HG03066 (cell line): ENCODE measurements around the gene OR3A2.
"Not testable (repeated sequence)": the region's sequence is repeated elsewhere in the genome, so short reads cannot be mapped to it uniquely, and the experiment has no call there.

ENCODE experiments used
- ATAC-seq: cut with Tn5 transposase; IDR thresholded peaks from one replicate; pipeline ENCODE4 v1.9.1; 2021; ENCODE audit warnings: low read depth; ENCODE audit not compliant: unreplicated experiment

The OR3A2 gene

DNA sequence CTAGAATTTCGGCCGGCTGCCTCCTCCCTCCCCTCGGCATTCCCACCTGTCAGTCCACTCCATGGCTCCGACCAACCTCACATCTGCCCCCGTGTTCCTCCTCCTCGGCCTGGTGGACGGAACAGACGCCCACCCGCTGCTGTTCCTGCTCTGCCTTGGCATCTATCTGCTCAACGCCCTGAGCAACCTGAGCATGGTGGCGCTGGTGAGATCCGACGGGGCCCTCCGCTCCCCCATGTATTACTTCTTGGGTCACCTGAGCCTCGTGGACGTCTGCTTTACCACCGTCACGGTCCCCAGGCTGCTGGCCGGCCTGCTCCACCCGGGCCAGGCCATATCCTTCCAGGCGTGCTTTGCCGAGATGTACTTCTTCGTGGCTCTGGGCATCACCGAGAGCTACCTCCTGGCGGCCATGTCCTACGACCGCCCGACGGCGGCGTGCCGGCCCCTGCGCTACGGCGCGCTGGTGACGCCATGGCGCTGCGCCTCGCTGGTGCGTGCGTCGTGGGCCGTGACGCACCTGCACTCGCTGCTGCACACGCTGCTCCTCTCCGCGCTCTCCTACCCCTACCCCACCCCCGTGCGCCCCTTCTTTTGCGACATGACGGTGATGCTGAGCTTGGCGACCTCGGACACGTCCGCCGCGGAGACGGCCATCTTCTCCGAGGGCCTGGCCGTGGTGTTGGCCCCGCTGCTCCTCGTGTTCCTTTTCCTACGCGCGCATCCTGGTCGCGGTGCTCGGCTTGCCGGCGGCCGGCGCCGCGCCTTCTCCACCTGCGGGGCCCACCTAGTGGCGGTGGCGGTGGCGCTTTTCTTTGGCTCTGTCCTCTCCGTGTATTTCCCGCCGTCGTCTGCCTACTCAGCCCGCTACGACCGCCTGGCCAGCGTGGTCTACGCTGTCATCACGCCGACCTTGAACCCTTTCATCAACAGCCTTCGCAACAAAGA is at the start of gene OR3A2:
Gene OR3A2, minus strand, starts transcription at position 440 of the 948 bp plus-strand sequence.
- ATAC-seq: no peak

- no peak for ATAC-seq
Observed at GRCh38 chr17:3433741-3434140, 47.6 kb upstream of the OR3A2 start, which contains the start of gene OR1E2. Gene OR1E2, minus strand, starts transcription at chr17:3433841. Its CDS starts 0 bp downstream, at chr17:3433841.

- not testable (repeated sequence) for ATAC-seq
Observed at GRCh38 chr17:3433215-3433614, 47.1 kb upstream of the OR3A2 start.

DNA sequence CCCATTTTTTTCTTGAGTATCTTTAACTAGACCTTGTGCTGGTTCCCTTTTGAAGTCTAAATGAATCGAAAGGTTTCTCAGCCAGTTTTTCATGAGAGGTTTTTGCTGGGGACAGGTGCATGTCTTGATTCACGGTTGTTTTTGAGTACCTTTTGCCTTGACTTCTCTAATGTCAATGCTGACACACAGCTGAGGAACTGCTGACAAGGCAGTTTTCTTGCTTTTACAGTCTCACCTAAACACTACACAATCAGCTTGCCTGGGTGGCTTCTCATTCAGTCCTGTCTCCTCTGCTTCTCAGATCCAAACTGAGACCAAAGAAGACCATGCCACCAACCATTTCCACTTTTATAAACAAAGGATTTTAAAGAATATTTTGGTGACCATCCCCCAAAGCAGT is 32.1 kb upstream of the OR3A2 start:
- ATAC-seq: no peak

- ATAC-seq: no peak
Observed at GRCh38 chr17:3415610-3416009, 29.5 kb upstream of the OR3A2 start.

DNA sequence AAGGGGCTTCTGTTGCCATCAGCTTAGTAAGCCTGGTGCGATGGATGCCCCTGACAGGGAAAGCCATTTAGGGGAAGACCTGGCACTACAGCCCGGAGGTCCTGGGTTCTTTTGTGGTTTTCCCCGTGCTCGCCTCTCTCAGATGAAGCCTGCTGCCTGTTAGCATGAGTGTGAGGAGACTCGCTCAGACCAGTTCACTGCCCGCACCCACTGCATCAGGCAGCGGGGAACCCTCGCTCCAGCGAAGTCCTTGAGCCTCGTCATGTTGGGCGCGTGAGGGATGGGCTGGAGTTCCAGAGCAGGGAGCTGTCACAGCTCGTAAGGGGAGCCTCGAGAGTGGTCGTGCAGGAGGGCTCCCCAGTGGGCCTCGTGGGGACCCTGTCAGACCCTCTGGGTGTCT is 26.1 kb upstream of the OR3A2 start:
- not testable (repeated sequence) for ATAC-seq

DNA sequence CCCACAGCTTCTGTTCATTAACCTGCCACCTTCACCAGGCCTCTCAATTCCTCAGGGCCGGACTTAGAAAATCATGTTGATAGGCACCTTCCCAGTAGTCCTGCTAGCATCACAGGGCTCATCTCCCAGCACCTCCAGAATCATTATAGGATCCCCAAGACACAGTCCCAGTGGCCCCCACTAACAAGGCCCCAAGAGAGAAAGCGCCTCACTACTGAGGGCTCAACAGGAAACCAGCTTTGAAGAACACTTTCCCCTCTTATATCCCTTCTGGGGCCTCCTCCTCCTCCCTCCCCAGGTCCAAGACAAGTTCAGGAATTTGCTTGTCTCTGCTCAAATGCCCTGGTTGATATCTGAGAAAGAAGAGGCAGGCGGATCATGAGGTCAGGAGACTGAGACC is 25.0 kb upstream of the OR3A2 start, which contains the start of gene OR3A3:
Gene OR3A3, plus strand, starts transcription at position 301 of the 400 bp plus-strand sequence.
- ATAC-seq: no peak

- ATAC-seq: not testable (repeated sequence)
Observed at GRCh38 chr17:3403856-3404255, 17.7 kb upstream of the OR3A2 start.

GRCh38 chr17:3401786-3402185 is 15.7 kb upstream of the OR3A2 start:
- ATAC-seq: no peak

- no peak for ATAC-seq
Observed at GRCh38 chr17:3400055-3400454, 13.9 kb upstream of the OR3A2 start.

- no peak for ATAC-seq
Observed at GRCh38 chr17:3398310-3398709, 12.2 kb upstream of the OR3A2 start, which contains the start of gene OR1E1. Gene OR1E1, minus strand, starts transcription at chr17:3398410. Its CDS starts 0 bp downstream, at chr17:3398410.

DNA sequence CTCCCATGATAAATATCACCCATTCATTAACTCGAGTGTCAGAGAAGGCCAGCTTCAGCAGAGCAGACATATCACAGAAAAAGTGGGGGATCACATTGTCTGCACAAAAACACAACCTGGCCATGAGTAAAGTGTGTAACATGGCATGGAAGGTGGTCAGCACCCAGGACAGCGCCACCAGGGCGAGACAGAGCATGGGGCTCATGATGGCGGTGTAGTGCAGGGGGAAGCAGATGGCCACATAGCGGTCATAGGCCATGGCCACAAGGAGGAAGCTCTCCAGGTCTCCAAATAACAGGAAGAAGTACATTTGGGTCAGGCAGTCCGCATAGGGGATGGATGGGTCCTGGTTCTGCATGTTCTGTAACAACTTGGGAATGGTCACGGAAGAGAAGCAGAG is 11.7 kb upstream of the OR3A2 start:
- not testable (repeated sequence) for ATAC-seq

GRCh38 chr17:3389791-3390190 is 3.7 kb upstream of the OR3A2 start:
- ATAC-seq: no peak

DNA sequence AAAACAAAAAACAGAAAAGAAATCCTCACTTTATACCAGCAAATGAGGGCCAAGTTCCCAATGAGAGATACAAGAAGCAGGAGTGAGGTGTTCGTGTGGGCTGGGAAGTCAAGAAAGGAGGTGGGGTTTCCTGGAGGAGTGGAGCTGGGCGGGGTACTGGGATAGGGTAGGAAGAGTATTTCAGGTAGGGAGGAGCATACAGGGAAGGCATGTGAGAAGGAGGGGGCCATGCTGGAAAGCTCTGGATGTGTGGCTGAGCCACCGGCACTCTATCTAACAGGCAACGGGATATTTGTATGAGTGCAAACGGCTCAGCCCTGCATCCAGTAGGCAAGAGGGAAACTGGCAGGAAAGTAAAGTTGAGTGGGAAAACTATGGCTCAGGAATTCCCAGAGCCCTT is 4.2 kb downstream of the OR3A2 start:
- no peak for ATAC-seq

DNA sequence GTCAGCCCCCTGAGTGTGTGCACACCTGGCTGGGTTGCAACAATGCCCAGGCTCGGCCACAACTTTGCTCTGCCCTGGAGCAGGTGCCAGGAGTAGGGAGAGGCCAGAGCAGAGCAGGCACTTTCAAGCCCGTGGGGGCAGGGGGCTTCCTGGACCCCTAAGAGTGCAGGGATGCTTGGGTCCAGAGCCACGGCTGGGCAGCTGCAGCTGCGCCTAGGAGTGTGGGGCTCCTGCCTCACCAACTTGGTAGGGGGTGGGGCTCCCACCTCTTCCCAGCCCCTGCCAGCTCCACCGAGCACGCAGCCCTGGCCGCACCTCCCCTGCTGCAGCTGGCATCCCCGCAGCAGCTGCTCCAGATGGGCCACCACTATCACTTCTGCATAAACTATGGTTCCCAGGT is 7.8 kb downstream of the OR3A2 start:
- no peak for ATAC-seq

GRCh38 chr17:3371167-3371566 is 14.9 kb downstream of the OR3A2 start:
- ATAC-seq: not testable (repeated sequence)

DNA sequence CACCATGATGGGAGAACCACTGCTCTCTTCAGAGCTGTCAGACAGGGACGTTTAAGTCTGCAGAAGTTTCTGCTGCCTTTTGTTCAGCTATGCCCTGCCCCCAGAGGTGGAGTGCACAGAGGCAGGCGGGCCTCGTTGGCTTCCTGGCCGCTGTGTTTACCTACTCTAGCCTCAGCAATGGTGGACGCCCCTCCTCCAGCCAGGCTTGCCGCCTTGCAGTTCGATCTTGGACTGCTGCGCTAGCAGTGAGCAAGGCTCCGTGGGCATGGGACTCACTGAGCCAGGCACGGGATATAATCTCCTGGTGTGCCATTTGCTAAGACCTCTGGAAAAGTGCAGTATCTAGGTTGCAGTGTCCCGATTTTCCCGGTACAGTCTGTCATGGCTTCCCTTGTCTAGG is 43.3 kb downstream of the OR3A2 start:
- ATAC-seq: not testable (repeated sequence)

DNA sequence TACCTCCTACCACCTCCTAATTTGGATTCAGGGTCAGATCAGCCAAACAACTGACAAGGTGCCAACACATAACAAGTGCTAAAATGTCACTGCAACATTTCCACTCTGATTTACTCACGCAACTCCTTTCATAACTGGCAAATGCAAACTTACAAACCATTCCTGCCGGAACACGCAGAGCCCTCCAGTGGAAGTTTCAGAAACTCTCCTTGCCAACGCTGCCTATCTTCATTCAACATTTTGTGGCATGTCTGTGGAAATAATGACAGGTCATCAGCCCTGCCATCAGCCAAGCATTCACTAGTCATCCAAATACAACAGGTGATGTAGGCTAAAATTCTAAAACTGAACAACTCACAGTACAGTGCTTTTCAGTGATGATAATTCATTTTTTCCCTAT is 50.2 kb downstream of the OR3A2 start:
- ATAC-seq: no peak

DNA sequence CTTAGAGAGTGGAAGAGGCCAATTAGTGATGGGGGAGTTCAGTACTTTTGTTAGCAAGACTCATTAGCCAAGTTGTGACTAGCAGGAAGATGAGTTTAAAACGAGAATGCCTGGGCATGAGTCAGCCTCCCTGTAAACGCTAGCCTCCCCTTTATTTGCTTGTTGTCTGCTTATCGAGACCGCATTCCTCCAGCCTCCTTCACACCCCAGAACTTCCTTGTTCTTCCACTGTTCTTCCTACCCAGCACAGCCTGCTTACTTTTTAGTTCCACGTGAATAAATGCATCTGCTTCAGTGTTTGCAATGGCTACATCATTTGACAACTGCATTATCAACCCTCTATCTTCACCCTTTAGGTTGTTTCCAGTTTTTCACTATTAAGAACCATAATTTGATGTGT is 67.8 kb downstream of the OR3A2 start:
- no peak for ATAC-seq

GRCh38 chr17:3316836-3317235 is 69.3 kb downstream of the OR3A2 start:
- no peak for ATAC-seq

DNA sequence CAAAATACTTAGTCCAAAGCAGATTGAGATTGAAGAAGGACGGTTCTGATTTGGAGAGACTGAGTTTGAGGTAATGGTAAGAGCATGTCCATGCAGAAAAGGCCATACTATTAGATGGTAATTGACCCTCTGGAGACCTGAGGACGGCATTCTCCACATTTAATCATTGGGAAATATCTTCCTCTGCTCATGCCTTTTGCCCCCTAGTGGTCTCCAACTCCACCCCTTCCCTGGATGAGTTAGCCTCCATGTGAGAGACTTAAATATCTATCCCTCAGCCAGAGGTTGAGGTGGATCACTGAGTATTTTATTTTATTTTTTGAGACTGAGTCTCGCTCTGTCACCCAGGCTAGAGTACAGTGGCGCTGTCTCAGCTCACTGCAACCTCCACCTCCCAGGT is 77.5 kb downstream of the OR3A2 start:
- ATAC-seq: no peak

GRCh38 chr17:3298260-3298659 is 87.8 kb downstream of the OR3A2 start, which contains the start of gene OR3A1:
Gene OR3A1, minus strand, starts transcription at chr17:3298360. Its CDS starts 5,778 bp downstream, at chr17:3292582.
- no peak for ATAC-seq
